ENCODE data around the gene DYRK1B. TPM values are rescaled to one million over a fixed set of nuclear protein-coding genes. Genes with fewer than 3 reads are reported as not detected.

The DYRK1B gene
- total and polyA plus RNA-seq, 2 experiments from 2014 or later, result 6.5 to 8.6 TPM

DNA sequence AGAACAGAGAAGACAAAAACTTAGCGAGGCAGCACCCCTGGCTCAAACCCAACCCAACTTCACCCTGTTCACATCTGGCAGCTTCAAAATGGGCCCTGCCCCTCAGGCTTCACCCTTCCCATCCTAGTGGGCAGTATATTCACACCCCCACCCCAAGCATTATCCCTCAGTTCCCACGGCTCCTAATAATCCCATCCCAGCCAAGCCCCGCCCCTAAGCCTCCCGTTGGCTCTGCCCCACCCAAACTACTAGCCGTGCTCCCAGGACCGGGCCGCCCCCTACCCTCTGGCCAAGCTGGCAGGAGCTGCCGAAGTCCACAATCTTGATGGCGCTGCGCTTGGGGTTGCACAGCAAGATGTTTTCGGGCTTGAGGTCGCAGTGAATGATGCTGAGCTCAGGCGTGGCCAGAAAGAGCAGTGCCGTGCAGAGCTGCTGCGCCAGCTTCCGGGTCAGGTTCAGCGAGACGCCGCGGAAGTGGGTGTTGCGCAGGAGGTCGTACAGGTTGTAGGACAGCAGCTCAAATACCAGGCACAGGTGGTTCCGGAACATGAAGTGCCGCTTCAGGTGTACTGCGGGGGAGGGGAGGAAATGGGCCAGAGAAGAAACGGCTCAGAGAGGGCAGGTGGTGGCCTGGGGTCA, 5.8 kb downstream of the DYRK1B start:
- no peaks in the 10 kb centered on the region for H3F3A ChIP-seq (replicated peaks; ENCODE audit: low read depth)
- no peak overlapping the region; the same call in 2 of the 3 replicates for H3K4me3 Mint-ChIP-seq
- no peak for DNase-seq (ENCODE audit: low spot score)
- no peak for ATAC-seq
- no peak overlapping the region for H3K4me3 ChIP-seq
- H2AFZ ChIP-seq, result no peak overlapping the region
- no peaks in the 10 kb centered on the region for H3K27me3 ChIP-seq (ENCODE audit: insufficient read depth)
- H3K36me3 ChIP-seq (ENCODE audit: insufficient read depth), result no peaks in the 10 kb centered on the region; the same call in 1 of the 2 replicates
- H3K9me3 Mint-ChIP-seq, result no peaks in the 10 kb centered on the region
- H3K9me2 ChIP-seq (ENCODE audit: insufficient read depth), result no peaks in the 10 kb centered on the region
- peaks cover 38% of the 10 kb centered on the region for H3K36me3 Mint-ChIP-seq (ENCODE audit: low read depth)
- H3K4me1 ChIP-seq (ENCODE audit: insufficient read depth), result peaks cover 9% of the 10 kb centered on the region
- H3K4me1 Mint-ChIP-seq, result peaks cover 15% of the 10 kb centered on the region
- no peak overlapping the region for H3K27ac Mint-ChIP-seq
- peaks cover 13% of the 10 kb centered on the region for H3K27me3 Mint-ChIP-seq (ENCODE audit: insufficient read depth, low read depth, poor library complexity)
- H3K4me2 ChIP-seq, result no peak overlapping the region
- H3K27ac ChIP-seq (ENCODE audit: low read depth), result no peak overlapping the region
- TF ChIP-seq, protein P1, sequence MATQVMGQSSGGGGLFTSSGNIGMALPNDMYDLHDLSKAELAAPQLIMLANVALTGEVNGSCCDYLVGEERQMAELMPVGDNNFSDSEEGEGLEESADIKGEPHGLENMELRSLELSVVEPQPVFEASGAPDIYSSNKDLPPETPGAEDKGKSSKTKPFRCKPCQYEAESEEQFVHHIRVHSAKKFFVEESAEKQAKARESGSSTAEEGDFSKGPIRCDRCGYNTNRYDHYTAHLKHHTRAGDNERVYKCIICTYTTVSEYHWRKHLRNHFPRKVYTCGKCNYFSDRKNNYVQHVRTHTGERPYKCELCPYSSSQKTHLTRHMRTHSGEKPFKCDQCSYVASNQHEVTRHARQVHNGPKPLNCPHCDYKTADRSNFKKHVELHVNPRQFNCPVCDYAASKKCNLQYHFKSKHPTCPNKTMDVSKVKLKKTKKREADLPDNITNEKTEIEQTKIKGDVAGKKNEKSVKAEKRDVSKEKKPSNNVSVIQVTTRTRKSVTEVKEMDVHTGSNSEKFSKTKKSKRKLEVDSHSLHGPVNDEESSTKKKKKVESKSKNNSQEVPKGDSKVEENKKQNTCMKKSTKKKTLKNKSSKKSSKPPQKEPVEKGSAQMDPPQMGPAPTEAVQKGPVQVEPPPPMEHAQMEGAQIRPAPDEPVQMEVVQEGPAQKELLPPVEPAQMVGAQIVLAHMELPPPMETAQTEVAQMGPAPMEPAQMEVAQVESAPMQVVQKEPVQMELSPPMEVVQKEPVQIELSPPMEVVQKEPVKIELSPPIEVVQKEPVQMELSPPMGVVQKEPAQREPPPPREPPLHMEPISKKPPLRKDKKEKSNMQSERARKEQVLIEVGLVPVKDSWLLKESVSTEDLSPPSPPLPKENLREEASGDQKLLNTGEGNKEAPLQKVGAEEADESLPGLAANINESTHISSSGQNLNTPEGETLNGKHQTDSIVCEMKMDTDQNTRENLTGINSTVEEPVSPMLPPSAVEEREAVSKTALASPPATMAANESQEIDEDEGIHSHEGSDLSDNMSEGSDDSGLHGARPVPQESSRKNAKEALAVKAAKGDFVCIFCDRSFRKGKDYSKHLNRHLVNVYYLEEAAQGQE (IDR thresholded peaks at IDR 0.05; ENCODE audit: unreplicated experiment), result no peak
- TF ChIP-seq, protein P2, sequence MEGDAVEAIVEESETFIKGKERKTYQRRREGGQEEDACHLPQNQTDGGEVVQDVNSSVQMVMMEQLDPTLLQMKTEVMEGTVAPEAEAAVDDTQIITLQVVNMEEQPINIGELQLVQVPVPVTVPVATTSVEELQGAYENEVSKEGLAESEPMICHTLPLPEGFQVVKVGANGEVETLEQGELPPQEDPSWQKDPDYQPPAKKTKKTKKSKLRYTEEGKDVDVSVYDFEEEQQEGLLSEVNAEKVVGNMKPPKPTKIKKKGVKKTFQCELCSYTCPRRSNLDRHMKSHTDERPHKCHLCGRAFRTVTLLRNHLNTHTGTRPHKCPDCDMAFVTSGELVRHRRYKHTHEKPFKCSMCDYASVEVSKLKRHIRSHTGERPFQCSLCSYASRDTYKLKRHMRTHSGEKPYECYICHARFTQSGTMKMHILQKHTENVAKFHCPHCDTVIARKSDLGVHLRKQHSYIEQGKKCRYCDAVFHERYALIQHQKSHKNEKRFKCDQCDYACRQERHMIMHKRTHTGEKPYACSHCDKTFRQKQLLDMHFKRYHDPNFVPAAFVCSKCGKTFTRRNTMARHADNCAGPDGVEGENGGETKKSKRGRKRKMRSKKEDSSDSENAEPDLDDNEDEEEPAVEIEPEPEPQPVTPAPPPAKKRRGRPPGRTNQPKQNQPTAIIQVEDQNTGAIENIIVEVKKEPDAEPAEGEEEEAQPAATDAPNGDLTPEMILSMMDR (conservative IDR thresholded peaks at IDR 0.05; ENCODE audit: low read depth in 2 of 2), result no peak
- TF ChIP-seq POLR2AphosphoS5 (IDR thresholded peaks at IDR 0.05; ENCODE audit: low read depth) (no peak), EZH2phosphoT487 (IDR thresholded peaks at IDR 0.05; ENCODE audit: unreplicated experiment) (no peak), JUNB (IDR thresholded peaks at IDR 0.05; ENCODE audit: unreplicated experiment) (no peak), STAT1 (IDR thresholded peaks at IDR 0.05; ENCODE audit: unreplicated experiment) (no peak), CREB1 (CRISPR knock-in tag; IDR thresholded peaks at IDR 0.05; ENCODE audit: low read depth) (no peak), EZH2 (IDR thresholded peaks at IDR 0.05; ENCODE audit: low read depth, unreplicated experiment) (no peak), NANOG (IDR thresholded peaks at IDR 0.05; ENCODE audit: borderline replicate concordance) (no peak), ZNF331 (CRISPR knock-in tag; IDR thresholded peaks at IDR 0.05; ENCODE audit: low read depth) (no peak), ZNF114 (CRISPR knock-in tag; IDR thresholded peaks at IDR 0.05) (no peak)
- TF ChIP-seq, protein P3, sequence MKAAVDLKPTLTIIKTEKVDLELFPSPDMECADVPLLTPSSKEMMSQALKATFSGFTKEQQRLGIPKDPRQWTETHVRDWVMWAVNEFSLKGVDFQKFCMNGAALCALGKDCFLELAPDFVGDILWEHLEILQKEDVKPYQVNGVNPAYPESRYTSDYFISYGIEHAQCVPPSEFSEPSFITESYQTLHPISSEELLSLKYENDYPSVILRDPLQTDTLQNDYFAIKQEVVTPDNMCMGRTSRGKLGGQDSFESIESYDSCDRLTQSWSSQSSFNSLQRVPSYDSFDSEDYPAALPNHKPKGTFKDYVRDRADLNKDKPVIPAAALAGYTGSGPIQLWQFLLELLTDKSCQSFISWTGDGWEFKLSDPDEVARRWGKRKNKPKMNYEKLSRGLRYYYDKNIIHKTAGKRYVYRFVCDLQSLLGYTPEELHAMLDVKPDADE (IDR thresholded peaks at IDR 0.05), result no peak
- TF ChIP-seq, protein P4, sequence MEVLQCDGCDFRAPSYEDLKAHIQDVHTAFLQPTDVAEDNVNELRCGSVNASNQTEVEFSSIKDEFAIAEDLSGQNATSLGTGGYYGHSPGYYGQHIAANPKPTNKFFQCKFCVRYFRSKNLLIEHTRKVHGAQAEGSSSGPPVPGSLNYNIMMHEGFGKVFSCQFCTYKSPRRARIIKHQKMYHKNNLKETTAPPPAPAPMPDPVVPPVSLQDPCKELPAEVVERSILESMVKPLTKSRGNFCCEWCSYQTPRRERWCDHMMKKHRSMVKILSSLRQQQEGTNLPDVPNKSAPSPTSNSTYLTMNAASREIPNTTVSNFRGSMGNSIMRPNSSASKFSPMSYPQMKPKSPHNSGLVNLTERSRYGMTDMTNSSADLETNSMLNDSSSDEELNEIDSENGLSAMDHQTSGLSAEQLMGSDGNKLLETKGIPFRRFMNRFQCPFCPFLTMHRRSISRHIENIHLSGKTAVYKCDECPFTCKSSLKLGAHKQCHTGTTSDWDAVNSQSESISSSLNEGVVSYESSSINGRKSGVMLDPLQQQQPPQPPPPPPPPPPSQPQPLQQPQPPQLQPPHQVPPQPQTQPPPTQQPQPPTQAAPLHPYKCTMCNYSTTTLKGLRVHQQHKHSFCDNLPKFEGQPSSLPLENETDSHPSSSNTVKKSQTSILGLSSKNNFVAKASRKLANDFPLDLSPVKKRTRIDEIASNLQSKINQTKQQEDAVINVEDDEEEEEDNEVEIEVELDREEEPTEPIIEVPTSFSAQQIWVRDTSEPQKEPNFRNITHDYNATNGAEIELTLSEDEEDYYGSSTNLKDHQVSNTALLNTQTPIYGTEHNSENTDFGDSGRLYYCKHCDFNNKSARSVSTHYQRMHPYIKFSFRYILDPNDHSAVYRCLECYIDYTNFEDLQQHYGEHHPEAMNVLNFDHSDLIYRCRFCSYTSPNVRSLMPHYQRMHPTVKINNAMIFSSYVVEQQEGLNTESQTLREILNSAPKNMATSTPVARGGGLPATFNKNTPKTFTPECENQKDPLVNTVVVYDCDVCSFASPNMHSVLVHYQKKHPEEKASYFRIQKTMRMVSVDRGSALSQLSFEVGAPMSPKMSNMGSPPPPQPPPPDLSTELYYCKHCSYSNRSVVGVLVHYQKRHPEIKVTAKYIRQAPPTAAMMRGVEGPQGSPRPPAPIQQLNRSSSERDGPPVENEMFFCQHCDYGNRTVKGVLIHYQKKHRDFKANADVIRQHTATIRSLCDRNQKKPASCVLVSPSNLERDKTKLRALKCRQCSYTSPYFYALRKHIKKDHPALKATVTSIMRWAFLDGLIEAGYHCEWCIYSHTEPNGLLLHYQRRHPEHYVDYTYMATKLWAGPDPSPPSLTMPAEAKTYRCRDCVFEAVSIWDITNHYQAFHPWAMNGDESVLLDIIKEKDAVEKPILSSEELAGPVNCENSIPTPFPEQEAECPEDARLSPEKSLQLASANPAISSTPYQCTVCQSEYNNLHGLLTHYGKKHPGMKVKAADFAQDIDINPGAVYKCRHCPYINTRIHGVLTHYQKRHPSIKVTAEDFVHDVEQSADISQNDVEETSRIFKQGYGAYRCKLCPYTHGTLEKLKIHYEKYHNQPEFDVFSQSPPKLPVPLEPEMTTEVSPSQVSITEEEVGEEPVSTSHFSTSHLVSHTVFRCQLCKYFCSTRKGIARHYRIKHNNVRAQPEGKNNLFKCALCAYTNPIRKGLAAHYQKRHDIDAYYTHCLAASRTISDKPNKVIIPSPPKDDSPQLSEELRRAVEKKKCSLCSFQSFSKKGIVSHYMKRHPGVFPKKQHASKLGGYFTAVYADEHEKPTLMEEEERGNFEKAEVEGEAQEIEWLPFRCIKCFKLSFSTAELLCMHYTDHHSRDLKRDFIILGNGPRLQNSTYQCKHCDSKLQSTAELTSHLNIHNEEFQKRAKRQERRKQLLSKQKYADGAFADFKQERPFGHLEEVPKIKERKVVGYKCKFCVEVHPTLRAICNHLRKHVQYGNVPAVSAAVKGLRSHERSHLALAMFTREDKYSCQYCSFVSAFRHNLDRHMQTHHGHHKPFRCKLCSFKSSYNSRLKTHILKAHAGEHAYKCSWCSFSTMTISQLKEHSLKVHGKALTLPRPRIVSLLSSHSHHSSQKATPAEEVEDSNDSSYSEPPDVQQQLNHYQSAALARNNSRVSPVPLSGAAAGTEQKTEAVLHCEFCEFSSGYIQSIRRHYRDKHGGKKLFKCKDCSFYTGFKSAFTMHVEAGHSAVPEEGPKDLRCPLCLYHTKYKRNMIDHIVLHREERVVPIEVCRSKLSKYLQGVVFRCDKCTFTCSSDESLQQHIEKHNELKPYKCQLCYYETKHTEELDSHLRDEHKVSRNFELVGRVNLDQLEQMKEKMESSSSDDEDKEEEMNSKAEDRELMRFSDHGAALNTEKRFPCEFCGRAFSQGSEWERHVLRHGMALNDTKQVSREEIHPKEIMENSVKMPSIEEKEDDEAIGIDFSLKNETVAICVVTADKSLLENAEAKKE (CRISPR knock-in tag; IDR thresholded peaks at IDR 0.05), result no peak
- H4K20me1 ChIP-seq (replicated peaks; ENCODE audit: insufficient read depth), result 0 out of 2 replicates have a peak, but pooled peaks cover 3% of the 10 kb centered on the region
- peaks cover 6% of the 10 kb centered on the region for H3K79me2 ChIP-seq (replicated peaks; ENCODE audit: insufficient read depth)

Measured in GM23338 (cell line).